GM18505 (cell line): ENCODE measurements around the gene RNU11.
A peak's percentile ranks its signal among the peaks of the same experiment; 100 is the strongest.

Experiments
- ATAC-seq: cut with Tn5 transposase; IDR thresholded peaks from one replicate; pipeline ENCODE4 v1.9.1; 2021; ENCODE audit not compliant: unreplicated experiment
- POLR2A ChIP-seq: IDR thresholded peaks from 4 replicates; pipeline ENCODE4 v1.6.1; 2011; ENCODE audit warnings: borderline replicate concordance; ENCODE audit not compliant: insufficient read depth, insufficient read length; ENCODE audit errors: extremely low read depth

RNU11 gene

DNA sequence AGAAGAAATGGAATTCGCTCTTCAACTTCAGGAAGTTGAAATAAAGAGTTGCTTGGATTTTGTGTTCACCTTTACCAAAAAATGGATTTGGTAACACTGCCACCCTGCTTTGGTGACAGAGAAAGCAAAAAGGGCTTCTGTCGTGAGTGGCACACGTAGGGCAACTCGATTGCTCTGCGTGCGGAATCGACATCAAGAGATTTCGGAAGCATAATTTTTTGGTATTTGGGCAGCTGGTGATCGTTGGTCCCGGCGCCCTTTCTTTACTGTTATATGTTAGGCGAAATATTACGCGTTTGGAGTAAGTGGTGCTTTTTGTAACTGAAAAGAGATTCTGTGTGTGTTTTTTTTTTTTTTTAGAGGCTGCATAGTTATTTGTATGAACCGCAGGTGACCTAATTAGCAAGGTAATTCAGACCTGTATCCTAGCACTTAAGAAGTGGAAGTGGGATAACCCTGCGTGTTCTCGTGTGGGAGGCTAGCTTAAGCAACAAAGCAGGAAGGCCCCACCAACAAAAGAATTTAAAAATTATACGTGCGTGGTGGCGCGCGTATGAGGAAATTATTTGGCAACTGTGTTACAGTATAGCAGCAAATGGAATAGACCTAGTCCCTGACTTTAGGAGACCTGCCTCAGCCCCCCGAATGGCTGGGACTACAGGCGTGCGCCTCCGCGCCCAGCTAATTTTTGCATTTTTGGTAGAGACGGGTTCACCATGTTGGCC is at the start of gene RNU11:
TSS of gene RNU11 (plus strand) at position 127 of the 725 bp plus-strand sequence.
- peak; percentile 60 for ATAC-seq
- TF ChIP-seq POLR2A, result peak; percentile 100

GRCh38 chr1:28601696-28602095 is 46.7 kb upstream of the RNU11 start:
- no peak for ATAC-seq
- no peak for TF ChIP-seq POLR2A

GRCh38 chr1:28602536-28603439 is 45.6 kb upstream of the RNU11 start:
- no peak for TF ChIP-seq POLR2A
- ATAC-seq, result no peak

- TF ChIP-seq POLR2A, result no peak
- no peak for ATAC-seq
These were observed 44.0 kb upstream of the RNU11 start for GRCh38 chr1:28604411-28604810.

GRCh38 chr1:28604962-28605361 is 43.4 kb upstream of the RNU11 start:
- TF ChIP-seq POLR2A, result no peak
- no peak for ATAC-seq

DNA sequence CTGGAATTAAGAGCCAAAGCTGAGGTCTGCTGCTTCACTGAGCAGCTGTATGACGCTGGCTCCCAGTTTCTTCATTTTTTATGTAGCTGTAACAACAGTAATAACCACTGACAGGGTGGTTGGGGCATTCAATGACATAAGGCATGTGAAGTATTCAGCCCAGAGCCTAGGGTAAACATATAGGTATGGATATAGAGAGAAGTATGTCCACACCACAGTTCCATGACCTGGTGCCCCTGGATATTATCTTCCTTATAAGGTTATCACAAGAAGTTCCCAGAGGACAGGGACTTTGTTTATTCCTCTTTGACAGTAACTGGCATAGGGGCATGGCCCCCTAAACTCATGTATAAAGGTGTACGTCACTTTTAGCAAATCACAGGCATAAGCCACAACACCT is 41.6 kb upstream of the RNU11 start:
- no peak for ATAC-seq
- TF ChIP-seq POLR2A, result no peak

- no peak for TF ChIP-seq POLR2A
- no peak for ATAC-seq
These were observed 35.2 kb upstream of the RNU11 start for GRCh38 chr1:28613175-28613574.

GRCh38 chr1:28631713-28632112 is 16.7 kb upstream of the RNU11 start:
- ATAC-seq, result no peak
- TF ChIP-seq POLR2A, result no peak

- no peak for TF ChIP-seq POLR2A
- ATAC-seq, result no peak
These were observed 15.8 kb upstream of the RNU11 start for GRCh38 chr1:28632560-28632959.

GRCh38 chr1:28640766-28641165 is 7.6 kb upstream of the RNU11 start:
- no peak for ATAC-seq
- no peak for TF ChIP-seq POLR2A

GRCh38 chr1:28642056-28642846 is 6.1 kb upstream of the RNU11 start:
- ATAC-seq, result peak; percentile 2
- TF ChIP-seq POLR2A, result no peak

DNA sequence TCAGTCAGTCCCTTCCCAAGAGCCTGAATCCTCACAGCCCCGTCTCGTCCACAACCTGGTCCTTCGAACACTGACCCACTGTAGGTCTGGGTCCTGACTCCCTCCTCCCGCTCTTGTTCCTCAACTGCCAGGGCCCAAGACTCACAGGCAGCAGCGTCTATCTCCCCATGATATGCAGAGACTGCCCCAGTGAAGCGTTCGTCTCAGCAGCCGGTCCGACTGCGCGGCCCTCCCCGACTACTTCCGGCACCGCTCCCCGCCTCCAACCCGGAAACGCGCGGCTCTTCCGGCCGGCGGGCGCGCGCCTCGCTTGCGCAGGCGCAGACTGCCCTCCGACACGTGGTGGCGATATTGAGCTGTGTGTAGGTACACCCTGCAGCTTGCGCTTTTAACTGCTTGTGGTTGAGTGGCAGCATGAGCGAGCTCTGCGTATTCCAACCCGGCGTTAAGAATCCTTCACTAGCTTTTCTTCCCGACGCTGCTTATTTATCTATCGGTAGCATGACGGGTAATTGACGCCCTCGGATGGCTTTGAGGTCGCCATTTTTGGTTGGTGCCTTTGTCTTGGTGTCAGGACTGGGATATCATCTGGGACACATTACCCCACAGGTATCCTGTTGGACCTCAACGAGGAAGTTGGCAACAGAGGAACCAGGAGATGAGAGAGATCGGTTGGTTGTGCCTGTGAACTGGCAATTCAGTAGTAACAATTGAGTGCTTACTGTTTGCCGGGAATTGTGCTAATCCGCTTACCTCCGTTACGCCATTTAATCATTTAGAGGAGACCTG is 5.4 kb upstream of the RNU11 start, which contains the start of gene TAF12:
TSS of gene TAF12 (minus strand) at position 221 of the 789 bp plus-strand sequence. CDS start 20,986 bp downstream, outside the sequence.
- TF ChIP-seq POLR2A, result peak; percentile 100
- ATAC-seq, result peak; percentile 77
